Middle frontal gyrus (tissue), 1 donor: Measurements from ENCODE around the gene COL21A1.

Experiments used
- DNase-seq: peaks from one replicate; pipeline ENCODE4 v3.0.0-alpha.2; 2015; ENCODE audit warnings: low spot score; ENCODE audit errors: extremely low spot score

Gene COL21A1

DNA sequence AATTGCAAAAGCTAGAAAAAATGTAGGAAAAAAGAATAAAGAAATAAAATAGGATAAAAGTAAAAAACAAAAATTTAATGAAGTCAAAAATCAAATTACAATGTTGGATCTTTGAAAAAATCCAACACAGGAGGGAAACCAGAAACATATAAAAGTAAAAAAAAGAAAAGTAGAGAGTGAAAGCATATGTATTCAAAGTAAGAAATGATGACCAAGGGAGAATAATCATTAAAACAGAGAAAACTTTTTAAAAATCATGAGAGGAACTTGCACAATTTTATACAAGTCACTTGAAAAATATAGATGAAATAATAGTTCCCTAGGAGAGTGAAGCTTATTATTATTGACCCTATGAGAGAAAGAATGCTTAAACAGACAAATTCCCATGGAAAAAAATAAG is 138.2 kb downstream of the COL21A1 start:
- DNase-seq, result no peak

GRCh38 chr6:56106231-56106630 is 141.1 kb downstream of the COL21A1 start:
- no peak for DNase-seq

- no peak for DNase-seq
Measured at GRCh38 chr6:56104591-56104990, 142.8 kb downstream of the COL21A1 start.

GRCh38 chr6:56102216-56102615 is 145.2 kb downstream of the COL21A1 start:
- no peak for DNase-seq

GRCh38 chr6:56101141-56101553 is 146.2 kb downstream of the COL21A1 start:
- DNase-seq, result no peak

DNA sequence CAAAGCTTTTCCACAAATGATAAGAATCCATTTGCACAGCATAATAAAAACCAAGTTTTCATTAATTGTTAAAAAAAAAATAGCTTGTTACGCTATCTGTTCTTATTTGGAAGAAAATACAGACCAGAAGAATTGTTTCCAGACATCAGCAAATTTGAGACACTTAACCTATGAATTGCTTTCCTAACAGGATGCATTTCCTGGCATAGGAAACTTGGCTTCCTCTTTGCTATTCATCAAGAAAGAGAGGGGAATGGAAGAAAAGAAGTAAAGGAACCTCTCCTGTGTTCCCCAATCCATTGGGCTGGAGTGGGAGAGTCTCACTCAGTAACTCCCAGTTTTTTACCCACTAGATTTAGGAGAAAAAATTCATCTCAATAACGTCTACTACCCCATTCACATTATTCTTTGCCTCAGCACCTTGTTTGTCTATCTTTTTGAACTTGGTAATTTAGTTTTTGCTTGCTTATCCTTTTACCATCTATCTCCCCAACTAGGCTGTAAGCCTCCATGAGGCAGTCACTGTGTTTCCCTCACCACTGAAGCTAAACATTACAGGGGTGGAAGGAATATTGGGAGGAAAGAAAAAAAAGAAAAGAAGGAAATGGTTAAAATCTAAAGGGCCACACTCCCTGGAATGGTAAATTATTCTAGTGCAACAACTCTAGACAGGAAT is 150.3 kb downstream of the COL21A1 start:
- DNase-seq, result no peak

DNA sequence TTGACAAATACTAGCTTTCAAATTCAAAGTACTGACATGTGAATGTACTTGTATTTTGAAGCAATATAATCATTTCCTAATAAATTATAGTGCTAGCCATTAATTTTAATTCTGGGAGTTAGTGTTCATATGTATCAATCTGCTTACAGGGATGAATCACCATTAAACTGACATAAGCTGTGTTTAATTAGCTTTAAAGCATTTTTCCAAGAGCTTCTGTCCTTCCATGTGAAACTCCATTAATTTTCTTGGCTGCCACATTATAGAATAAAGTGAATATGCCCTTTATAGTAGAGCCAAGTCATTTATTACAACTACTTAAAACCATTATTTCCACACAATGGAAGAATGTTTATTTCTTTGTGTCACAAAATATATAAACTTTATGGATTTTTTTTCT is 150.8 kb downstream of the COL21A1 start:
- DNase-seq, result no peak

DNA sequence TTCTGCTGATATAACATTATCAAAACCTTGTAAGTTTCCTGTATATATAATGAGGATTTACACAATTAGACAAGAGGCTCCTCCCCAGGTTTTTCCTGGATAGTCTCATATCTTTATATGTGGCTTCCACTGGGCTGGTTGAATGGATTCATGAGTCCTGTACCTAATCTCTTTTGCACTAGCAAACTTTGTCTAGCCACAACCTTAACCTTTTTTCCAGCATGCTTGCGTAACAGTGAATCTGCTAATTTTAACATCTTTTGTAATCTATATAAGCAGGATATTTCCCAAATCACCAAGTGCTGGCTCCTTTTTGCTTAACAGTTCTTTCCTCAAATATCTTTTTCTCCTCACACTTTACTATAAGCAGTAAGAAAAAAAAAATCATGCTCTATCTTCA is 153.6 kb downstream of the COL21A1 start:
- DNase-seq, result no peak

DNA sequence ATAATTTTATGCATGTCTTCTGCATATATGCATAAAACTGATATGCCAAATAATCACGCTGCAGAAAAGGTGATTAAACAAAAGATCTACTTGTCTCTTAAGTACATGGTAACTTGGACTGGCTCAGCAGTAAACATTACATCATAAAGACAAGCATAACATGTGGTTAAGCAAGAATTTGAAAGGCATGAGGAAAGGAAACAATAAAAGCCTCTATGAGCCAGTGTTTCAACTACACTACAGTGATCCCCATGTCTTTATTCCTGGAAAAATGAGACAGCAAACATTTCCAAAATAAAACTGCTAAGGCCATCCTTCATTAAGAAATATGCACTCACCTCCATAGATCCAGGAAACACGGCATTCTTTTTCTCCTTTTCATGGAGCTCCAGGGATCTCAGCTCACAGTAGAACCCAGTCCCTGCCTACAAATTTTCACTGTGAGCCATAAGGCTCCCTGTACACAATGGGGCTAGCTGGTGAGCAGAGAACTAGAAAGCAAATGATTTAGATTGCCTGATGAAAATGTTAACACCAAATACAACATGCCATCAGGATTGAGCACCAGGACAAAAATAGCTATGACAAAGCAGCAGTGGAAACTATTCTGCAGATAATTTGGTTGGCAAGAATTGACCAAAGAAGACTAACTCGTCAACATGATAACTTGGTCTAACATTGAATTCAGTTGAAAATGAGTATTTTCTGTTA is 156.1 kb downstream of the COL21A1 start:
- no peak for DNase-seq

DNA sequence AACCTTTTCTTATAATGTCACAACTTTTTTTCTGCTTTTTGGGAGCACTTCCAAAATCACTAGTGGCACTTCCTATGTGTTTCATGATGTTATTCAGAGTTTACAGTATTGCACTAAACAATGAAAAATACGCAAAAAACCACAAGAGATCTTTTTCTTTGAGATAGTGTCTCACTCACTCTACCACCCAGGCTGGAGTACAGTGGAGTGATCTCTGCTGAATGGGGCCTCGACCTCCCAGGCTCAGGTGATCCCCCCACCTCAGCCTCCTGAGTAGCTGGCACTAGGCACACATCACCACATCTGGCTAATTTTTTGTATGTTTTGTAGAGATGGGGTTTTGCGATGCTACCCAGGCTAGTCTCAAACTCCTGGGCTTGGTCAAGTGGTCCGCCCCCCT is 158.7 kb downstream of the COL21A1 start:
- DNase-seq, result no peak

DNA sequence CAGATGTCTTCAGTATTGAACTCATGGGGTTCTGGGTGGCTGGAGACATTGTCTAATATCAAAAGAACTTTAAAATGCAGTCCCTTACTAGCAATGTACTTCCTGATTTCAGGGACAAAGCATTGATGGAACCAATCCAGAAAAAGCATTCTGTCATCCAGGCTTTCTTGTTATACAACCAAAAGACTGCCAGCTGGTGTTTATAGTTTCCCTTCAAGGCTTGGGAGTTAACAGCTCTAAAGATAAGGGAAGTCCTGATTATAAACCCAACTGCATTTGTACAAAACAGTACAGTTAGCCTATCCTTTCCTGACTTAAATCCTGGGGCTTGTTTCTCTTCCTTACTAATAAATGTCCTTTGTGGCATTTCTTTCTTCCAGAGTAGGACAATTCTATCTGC is 160.0 kb downstream of the COL21A1 start:
- DNase-seq, result no peak

DNA sequence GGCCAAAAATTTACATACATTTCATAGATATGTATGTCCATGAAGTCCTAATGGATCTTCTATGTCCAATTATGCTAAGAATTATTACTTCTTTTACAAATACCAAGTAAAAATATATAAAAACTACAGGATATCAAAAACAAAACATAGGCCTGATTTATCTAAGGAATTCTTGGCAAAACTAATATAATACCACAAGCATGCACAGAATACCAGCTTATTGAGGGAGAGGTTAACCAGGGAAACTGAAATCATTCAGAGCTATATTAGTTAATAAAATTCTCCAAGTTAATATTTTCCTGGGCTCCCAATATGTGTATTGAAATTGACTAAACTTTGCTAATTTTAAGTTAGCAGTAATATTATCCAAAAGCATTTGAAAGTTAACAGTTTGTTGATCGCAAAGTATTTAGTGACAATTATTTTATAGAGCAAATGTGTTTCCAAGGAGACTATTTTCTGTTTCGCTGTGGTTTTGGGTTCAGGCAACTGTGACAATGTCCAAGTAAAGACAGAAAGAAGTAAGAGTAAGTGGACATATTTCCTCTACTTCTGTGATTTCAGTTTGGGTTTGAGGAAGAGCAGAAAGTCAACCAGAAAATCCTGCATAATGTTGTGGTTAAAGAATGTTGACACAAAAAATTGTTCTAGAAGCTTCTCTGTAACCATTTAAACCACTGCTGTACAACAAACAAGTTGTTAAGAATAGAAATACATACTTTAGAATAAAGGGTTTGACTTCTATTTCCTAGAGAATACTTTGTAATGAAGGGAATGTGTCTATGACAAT is 167.4 kb downstream of the COL21A1 start:
- no peak for DNase-seq

DNA sequence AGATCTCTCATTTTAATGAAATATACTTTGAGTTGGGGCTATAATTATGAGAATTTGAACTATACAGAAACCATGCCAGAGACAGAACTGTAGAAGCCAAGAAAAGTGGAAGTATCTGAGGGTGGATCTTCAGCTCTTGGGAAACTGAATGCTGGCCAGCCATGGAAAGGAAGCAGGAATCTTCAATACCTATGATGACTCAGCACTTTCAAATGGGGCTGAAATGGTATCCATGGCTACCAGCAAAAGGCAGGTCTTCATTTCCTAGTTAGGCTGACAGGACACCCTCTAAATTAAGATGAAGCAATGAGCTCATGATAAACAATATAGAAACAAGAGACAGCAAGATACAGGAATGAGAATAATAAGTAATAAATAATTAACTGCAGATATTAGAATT is 171.3 kb downstream of the COL21A1 start:
- DNase-seq, result no peak

DNA sequence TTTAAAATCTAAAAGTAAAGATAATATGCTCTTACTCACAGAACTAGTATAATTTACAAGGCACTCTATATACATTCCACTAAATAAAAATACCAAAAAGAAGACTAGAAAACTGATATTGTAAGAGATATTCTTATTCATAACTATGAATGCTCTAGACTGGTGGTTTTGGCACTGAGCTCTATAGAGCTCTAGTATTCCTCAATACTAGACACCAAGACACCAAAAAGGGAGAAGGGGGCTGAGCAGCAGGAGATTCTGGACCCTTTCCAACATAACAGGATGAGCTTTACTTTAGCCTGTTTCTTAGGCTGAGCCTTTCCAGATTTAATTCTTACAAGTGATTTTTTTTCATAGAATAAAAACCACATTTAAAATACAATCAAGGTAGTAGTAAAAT is 173.6 kb downstream of the COL21A1 start:
- no peak for DNase-seq

- no peak for DNase-seq
Measured at GRCh38 chr6:56073315-56073714, 174.1 kb downstream of the COL21A1 start.

DNA sequence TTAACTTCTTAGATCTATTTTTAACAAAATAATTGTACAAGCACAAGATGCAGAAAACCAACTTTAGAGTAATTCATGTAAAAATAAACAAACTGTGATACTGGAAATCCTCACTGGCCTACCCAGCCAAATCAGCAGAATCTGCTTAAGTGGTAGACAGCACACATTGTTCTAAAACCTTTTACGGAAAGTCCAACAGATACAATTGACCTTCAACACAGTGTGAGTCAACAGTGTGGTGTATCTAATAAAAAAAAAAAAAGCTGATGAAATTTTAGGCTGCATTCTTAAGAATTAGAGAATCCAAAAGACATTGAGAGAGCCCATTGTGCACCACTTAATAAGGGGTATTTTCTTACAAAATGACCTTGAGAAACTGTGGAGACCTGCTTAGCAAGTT is 174.5 kb downstream of the COL21A1 start:
- no peak for DNase-seq

DNA sequence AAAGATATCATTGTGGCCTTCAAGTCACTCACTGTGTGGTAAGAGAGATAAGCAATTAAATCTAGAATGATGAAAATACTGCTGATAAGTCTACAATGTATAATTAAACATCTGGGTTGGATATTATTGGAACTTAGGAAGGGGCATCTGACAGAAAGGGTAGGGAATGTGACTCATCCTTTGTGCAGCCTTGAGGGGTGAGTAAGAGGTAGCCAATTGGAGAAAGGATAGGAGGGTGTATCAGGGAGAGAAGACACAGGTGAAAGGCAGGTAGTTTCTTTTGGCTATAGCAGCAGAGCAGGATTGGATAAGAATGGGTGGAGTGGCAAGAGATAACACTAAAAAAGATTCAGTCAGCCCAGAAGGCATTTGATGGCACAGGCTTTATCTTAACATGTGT is 182.0 kb downstream of the COL21A1 start:
- no peak for DNase-seq

DNA sequence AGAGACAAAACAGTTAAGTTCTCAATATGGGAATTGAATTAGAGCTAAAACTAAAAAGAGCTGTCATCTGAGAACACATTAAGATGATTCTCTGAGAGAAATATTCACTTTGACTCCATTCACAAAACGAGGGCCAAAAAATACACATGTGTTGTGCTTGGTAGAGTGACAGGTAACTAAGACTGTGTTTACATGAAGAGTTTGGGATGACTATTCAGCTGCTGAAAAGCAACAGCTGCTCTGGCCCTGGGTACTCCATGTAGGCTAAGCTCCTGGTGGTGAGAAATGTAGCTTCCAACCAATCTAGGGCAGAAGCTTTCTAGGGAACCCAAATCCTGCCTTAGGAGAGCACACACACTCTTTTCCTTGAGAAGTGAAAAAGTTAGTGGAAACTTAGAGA is 184.5 kb downstream of the COL21A1 start:
- no peak for DNase-seq

DNA sequence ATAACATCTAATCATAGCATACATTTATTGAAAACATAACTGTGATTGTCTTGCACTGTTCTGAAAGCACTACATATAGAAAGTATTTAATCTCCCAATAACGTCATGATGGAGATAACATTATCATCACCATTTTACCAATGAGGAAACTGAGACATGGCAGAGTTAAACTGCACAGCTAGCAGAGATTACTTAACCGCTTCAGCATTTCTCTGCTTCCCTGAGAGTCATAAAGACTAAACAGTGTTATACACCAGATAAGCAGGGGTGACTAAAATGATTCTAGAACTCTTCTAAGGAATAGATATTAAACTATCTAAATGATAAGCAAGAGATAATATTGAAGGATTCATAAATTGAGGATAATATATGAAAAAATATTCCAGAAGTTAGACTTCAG is 188.7 kb downstream of the COL21A1 start:
- no peak for DNase-seq

DNA sequence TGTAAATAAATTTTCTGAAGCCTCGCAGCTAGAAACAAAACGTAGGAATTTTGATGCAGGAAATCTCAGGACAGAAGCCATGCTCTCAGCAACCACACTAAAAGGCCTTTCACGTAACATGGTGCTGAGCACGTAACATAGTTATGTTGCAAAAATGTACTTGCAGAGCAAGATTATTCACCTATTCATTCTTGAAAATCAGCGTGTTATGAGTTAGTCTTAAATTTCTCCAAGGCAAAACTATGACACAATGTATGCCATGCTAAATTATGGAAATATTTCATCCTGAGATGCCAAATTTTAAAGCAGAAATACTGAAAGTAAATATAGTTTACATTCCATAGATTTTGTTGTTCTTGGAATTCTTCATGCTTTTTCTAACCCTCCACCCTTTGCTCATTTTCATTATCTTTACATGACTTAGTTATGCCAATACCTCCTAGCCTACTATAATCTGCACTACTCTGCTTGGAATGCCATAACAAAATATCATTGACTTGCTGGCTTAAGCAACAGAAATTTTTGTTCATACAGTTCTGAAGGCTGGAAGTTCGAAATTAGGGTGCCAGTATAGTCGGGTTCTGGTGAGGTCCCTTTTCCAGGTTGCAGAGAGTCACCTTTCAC is 192.2 kb downstream of the COL21A1 start:
- DNase-seq, result no peak

DNA sequence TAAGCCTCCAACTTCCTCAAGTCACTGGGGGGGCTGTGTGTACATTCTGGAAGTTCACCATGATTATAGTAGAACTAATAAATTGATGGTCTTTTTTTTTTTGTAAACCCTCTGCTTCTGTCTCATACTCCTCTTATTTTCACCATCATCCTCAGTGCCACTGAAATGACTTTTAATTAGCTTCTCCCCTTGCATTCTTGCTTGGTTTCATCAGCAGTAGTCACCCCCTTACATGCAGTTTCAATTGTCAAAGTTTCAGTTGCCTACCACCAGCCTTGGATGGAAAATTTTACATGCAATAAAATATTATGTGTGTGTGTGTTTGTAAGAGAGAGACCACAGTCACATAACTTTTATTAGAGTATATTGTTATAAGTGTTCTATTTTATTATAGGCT is 196.2 kb downstream of the COL21A1 start:
- DNase-seq, result no peak
